HEK293 (cell line): ENCODE data around the gene GSTM4.
A peak's percentile ranks its signal among the peaks of the same experiment; 100 is the strongest.

Experiments
- BCL11A ChIP-seq: fragments of 450-650 bp; formaldehyde crosslinking; IDR thresholded peaks from 2 replicates; pipeline ENCODE4 v1.5.1; 2016; ENCODE audit warnings: low read depth, missing biosample characterization, missing genetic modification characterization
- GLIS1 ChIP-seq: fragments of 450-650 bp; formaldehyde crosslinking; IDR thresholded peaks from 2 replicates; pipeline ENCODE4 v1.5.1; 2016; ENCODE audit warnings: missing biosample characterization, missing genetic modification characterization
- SP7 ChIP-seq: fragments of 450-650 bp; formaldehyde crosslinking; IDR thresholded peaks from 2 replicates; pipeline ENCODE4 v1.5.1; 2016; ENCODE audit warnings: missing biosample characterization, missing genetic modification characterization
- WT1 ChIP-seq: fragments of 450-650 bp; formaldehyde crosslinking; IDR thresholded peaks from 2 replicates; pipeline ENCODE4 v1.5.1; 2016; ENCODE audit warnings: missing biosample characterization, missing genetic modification characterization
- YY1 ChIP-seq: fragments of 450-650 bp; formaldehyde crosslinking; IDR thresholded peaks from 2 replicates; pipeline ENCODE4 v1.5.1; 2018; ENCODE audit warnings: missing biosample characterization, missing genetic modification characterization
- ZNF184 ChIP-seq: fragments of 450-650 bp; IDR thresholded peaks from 2 replicates; pipeline ENCODE4 v1.5.1; 2018; ENCODE audit warnings: missing biosample characterization, mild to moderate bottlenecking, missing genetic modification characterization
- ZNF223 ChIP-seq: fragments of 450-650 bp; formaldehyde crosslinking; IDR thresholded peaks from 2 replicates; pipeline ENCODE4 v1.5.1; 2016; ENCODE audit warnings: missing biosample characterization, missing genetic modification characterization
- ZNF311 ChIP-seq: fragments of 450-650 bp; formaldehyde crosslinking; IDR thresholded peaks from 2 replicates; pipeline ENCODE4 v1.5.1; 2017; ENCODE audit warnings: missing biosample characterization, missing genetic modification characterization, borderline replicate concordance
- ZNF350 ChIP-seq: fragments of 450-650 bp; formaldehyde crosslinking; IDR thresholded peaks from 2 replicates; pipeline ENCODE4 v1.5.0; 2017; ENCODE audit warnings: missing biosample characterization, mild to moderate bottlenecking, missing genetic modification characterization
- ZNF366 ChIP-seq: fragments of 450-650 bp; formaldehyde crosslinking; conservative IDR thresholded peaks from 2 replicates; pipeline ENCODE4 v1.5.1; 2016; ENCODE audit warnings: missing biosample characterization, missing genetic modification characterization
- ZNF426 ChIP-seq: fragments of 450-650 bp; formaldehyde crosslinking; IDR thresholded peaks from 2 replicates; pipeline ENCODE4 v1.5.1; 2017; ENCODE audit warnings: missing biosample characterization, missing genetic modification characterization, mild to moderate bottlenecking, inconsistent platforms, moderate library complexity
- ZNF514 ChIP-seq: fragments of 450-650 bp; formaldehyde crosslinking; IDR thresholded peaks from 2 replicates; pipeline ENCODE4 v1.5.1; 2016; ENCODE audit warnings: missing biosample characterization, missing genetic modification characterization
- ZNF548 ChIP-seq: fragments of 450-650 bp; formaldehyde crosslinking; IDR thresholded peaks from 2 replicates; pipeline ENCODE4 v1.5.1; 2016; ENCODE audit warnings: missing biosample characterization, missing genetic modification characterization
- ZNF596 ChIP-seq: fragments of 450-650 bp; IDR thresholded peaks from 2 replicates; pipeline ENCODE4 v1.5.0; 2018; ENCODE audit warnings: missing biosample characterization, mild to moderate bottlenecking, missing genetic modification characterization, moderate library complexity
- ZNF629 ChIP-seq: fragments of 450-650 bp; formaldehyde crosslinking; IDR thresholded peaks from 2 replicates; pipeline ENCODE4 v1.5.1; 2017; ENCODE audit warnings: missing biosample characterization, missing genetic modification characterization
- ZNF777 ChIP-seq: fragments of 450-650 bp; formaldehyde crosslinking; IDR thresholded peaks from 2 replicates; pipeline ENCODE4 v1.5.1; 2017; ENCODE audit warnings: missing biosample characterization, missing genetic modification characterization, borderline replicate concordance
- ZNF837 ChIP-seq: fragments of 450-650 bp; formaldehyde crosslinking; IDR thresholded peaks from 2 replicates; pipeline ENCODE4 v1.5.1; 2016; ENCODE audit warnings: missing biosample characterization, missing genetic modification characterization
- ZSCAN23 ChIP-seq: fragments of 450-650 bp; formaldehyde crosslinking; IDR thresholded peaks from 2 replicates; pipeline ENCODE4 v1.5.1; 2016; ENCODE audit warnings: missing biosample characterization, missing genetic modification characterization
- TF ChIP-seq, protein P1 (sequence below): fragments of 450-650 bp; formaldehyde crosslinking; IDR thresholded peaks from 2 replicates; pipeline ENCODE4 v1.5.1; 2016; ENCODE audit warnings: missing biosample characterization, missing genetic modification characterization
- TF ChIP-seq, protein P2 (sequence below): fragments of 450-650 bp; formaldehyde crosslinking; IDR thresholded peaks from 2 replicates; pipeline ENCODE4 v1.5.1; 2017; ENCODE audit warnings: missing biosample characterization, missing genetic modification characterization
- TF ChIP-seq, protein P3 (sequence below): fragments of 450-650 bp; IDR thresholded peaks from 2 replicates; pipeline ENCODE4 v1.5.1; 2018; ENCODE audit warnings: missing biosample characterization, missing genetic modification characterization
- TF ChIP-seq, protein P4 (sequence below): fragments of 450-650 bp; formaldehyde crosslinking; IDR thresholded peaks from 2 replicates; pipeline ENCODE4 v1.5.1; 2016; ENCODE audit warnings: missing biosample characterization, missing genetic modification characterization
- TF ChIP-seq, protein P5 (sequence below): fragments of 450-650 bp; formaldehyde crosslinking; IDR thresholded peaks from 2 replicates; pipeline ENCODE4 v1.5.1; 2016; ENCODE audit warnings: missing biosample characterization, missing genetic modification characterization, low read depth
- TF ChIP-seq, protein P6 (sequence below): fragments of 450-650 bp; formaldehyde crosslinking; IDR thresholded peaks from 2 replicates; pipeline ENCODE4 v1.5.1; 2016; ENCODE audit warnings: missing biosample characterization, missing genetic modification characterization
- TF ChIP-seq, protein P7 (sequence below): fragments of 450-650 bp; formaldehyde crosslinking; IDR thresholded peaks from 2 replicates; pipeline ENCODE4 v1.5.1; 2016; ENCODE audit warnings: missing biosample characterization, missing genetic modification characterization

Gene GSTM4

DNA sequence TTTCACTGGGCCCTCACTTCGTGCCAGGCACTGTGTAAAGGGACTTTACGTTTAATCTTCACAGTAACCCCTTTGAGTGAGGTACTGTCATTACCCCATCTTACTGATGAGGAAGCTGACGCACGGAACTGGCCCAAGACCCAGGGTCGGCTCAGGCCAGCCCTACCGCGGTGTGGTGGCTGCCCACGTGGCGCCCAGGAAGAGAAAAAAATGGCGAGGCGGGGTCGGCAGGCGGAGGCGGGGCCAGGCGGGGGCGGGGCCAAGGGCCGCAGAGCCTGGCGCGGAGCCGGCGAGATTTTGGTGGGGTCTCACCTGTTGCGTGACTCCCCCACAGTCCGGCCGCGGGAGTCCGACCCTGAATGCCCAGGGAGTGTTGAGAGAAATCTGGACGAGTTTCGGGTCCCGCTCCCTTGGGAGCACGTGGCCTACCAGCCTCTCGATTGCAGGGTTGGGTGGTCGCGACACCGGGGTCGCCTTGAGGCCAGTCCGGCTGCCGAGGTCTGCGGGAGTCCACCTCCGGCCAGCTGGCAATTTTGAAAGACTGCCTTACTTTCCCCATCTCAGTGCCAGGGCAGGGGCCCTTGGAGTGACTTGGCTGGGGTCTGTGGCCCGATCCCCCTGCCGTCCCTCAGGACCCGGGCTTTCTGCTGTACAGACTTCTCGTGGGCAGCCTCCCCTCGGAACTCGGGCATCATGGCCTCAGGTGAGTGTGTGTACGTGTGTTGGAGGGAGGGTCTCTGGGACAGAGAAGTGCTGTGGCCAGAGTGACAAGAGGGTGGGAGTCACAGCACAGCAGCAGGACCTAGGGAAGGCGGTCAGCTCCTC is 36.1 kb upstream of the GSTM4 start, which contains the start of the genes AMPD2 and GNAT2 (continued):
- TF ChIP-seq, protein P1, sequence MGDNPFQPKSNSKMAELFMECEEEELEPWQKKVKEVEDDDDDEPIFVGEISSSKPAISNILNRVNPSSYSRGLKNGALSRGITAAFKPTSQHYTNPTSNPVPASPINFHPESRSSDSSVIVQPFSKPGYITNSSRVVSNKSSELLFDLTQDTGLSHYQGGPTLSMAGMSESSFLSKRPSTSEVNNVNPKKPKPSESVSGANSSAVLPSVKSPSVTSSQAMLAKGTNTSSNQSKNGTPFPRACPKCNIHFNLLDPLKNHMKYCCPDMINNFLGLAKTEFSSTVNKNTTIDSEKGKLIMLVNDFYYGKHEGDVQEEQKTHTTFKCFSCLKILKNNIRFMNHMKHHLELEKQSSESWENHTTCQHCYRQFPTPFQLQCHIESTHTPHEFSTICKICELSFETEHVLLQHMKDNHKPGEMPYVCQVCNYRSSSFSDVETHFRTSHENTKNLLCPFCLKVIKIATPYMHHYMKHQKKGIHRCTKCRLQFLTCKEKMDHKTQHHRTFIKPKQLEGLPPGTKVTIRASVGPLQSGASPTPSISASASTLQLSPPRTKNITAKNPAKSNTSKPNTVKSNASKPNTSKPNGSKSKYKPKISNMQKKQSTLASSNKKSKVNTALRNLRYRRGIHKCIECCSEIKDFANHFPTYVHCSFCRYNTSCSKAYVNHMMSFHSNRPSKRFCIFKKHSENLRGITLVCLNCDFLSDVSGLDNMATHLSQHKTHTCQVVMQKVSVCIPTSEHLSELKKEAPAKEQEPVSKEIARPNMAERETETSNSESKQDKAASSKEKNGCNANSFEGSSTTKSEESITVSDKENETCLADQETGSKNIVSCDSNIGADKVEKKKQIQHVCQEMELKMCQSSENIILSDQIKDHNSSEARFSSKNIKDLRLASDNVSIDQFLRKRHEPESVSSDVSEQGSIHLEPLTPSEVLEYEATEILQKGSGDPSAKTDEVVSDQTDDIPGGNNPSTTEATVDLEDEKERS = no peak
- TF ChIP-seq SP7 (tag by site-specific recombination) (peak; percentile 56; the same call in 1 of the 2 replicates), ZNF426 (tag by site-specific recombination) (no peak), WT1 (tag by site-specific recombination) (no peak), GLIS1 (tag by site-specific recombination) (peak; percentile 57; the same call in 1 of the 2 replicates), ZNF366 (no peak), YY1 (peak; percentile 50; the same call in 1 of the 2 replicates), ZNF548 (tag by site-specific recombination) (no peak), ZNF837 (tag by site-specific recombination) (no peak), ZNF184 (no peak), BCL11A (tag by site-specific recombination) (no peak), ZNF596 (tag by site-specific recombination) (no peak), ZSCAN23 (no peak), ZNF311 (no peak), ZNF514 (tag by site-specific recombination) (no peak), ZNF223 (tag by site-specific recombination) (no peak), ZNF629 (tag by site-specific recombination) (0 out of 2 replicates have a peak, but pooled peaks have one; percentile 20), ZNF350 (tag by site-specific recombination) (no peak), ZNF777 (peak; percentile 67; the same call in 1 of the 2 replicates)
- TF ChIP-seq, protein P2, sequence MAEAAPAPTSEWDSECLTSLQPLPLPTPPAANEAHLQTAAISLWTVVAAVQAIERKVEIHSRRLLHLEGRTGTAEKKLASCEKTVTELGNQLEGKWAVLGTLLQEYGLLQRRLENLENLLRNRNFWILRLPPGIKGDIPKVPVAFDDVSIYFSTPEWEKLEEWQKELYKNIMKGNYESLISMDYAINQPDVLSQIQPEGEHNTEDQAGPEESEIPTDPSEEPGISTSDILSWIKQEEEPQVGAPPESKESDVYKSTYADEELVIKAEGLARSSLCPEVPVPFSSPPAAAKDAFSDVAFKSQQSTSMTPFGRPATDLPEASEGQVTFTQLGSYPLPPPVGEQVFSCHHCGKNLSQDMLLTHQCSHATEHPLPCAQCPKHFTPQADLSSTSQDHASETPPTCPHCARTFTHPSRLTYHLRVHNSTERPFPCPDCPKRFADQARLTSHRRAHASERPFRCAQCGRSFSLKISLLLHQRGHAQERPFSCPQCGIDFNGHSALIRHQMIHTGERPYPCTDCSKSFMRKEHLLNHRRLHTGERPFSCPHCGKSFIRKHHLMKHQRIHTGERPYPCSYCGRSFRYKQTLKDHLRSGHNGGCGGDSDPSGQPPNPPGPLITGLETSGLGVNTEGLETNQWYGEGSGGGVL (tag by site-specific recombination) = no peak
- TF ChIP-seq, protein P3, sequence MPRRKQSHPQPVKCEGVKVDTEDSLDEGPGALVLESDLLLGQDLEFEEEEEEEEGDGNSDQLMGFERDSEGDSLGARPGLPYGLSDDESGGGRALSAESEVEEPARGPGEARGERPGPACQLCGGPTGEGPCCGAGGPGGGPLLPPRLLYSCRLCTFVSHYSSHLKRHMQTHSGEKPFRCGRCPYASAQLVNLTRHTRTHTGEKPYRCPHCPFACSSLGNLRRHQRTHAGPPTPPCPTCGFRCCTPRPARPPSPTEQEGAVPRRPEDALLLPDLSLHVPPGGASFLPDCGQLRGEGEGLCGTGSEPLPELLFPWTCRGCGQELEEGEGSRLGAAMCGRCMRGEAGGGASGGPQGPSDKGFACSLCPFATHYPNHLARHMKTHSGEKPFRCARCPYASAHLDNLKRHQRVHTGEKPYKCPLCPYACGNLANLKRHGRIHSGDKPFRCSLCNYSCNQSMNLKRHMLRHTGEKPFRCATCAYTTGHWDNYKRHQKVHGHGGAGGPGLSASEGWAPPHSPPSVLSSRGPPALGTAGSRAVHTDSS (tag by site-specific recombination) = no peak
- TF ChIP-seq, protein P4, sequence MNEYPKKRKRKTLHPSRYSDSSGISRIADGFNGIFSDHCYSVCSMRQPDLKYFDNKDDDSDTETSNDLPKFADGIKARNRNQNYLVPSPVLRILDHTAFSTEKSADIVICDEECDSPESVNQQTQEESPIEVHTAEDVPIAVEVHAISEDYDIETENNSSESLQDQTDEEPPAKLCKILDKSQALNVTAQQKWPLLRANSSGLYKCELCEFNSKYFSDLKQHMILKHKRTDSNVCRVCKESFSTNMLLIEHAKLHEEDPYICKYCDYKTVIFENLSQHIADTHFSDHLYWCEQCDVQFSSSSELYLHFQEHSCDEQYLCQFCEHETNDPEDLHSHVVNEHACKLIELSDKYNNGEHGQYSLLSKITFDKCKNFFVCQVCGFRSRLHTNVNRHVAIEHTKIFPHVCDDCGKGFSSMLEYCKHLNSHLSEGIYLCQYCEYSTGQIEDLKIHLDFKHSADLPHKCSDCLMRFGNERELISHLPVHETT (tag by site-specific recombination) = 0 out of 2 replicates have a peak, but pooled peaks have one; percentile 37
- TF ChIP-seq, protein P5, sequence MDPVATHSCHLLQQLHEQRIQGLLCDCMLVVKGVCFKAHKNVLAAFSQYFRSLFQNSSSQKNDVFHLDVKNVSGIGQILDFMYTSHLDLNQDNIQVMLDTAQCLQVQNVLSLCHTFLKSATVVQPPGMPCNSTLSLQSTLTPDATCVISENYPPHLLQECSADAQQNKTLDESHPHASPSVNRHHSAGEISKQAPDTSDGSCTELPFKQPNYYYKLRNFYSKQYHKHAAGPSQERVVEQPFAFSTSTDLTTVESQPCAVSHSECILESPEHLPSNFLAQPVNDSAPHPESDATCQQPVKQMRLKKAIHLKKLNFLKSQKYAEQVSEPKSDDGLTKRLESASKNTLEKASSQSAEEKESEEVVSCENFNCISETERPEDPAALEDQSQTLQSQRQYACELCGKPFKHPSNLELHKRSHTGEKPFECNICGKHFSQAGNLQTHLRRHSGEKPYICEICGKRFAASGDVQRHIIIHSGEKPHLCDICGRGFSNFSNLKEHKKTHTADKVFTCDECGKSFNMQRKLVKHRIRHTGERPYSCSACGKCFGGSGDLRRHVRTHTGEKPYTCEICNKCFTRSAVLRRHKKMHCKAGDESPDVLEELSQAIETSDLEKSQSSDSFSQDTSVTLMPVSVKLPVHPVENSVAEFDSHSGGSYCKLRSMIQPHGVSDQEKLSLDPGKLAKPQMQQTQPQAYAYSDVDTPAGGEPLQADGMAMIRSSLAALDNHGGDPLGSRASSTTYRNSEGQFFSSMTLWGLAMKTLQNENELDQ (tag by site-specific recombination) = no peak
- TF ChIP-seq, protein P6, sequence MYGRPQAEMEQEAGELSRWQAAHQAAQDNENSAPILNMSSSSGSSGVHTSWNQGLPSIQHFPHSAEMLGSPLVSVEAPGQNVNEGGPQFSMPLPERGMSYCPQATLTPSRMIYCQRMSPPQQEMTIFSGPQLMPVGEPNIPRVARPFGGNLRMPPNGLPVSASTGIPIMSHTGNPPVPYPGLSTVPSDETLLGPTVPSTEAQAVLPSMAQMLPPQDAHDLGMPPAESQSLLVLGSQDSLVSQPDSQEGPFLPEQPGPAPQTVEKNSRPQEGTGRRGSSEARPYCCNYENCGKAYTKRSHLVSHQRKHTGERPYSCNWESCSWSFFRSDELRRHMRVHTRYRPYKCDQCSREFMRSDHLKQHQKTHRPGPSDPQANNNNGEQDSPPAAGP = no peak
- TF ChIP-seq, protein P7, sequence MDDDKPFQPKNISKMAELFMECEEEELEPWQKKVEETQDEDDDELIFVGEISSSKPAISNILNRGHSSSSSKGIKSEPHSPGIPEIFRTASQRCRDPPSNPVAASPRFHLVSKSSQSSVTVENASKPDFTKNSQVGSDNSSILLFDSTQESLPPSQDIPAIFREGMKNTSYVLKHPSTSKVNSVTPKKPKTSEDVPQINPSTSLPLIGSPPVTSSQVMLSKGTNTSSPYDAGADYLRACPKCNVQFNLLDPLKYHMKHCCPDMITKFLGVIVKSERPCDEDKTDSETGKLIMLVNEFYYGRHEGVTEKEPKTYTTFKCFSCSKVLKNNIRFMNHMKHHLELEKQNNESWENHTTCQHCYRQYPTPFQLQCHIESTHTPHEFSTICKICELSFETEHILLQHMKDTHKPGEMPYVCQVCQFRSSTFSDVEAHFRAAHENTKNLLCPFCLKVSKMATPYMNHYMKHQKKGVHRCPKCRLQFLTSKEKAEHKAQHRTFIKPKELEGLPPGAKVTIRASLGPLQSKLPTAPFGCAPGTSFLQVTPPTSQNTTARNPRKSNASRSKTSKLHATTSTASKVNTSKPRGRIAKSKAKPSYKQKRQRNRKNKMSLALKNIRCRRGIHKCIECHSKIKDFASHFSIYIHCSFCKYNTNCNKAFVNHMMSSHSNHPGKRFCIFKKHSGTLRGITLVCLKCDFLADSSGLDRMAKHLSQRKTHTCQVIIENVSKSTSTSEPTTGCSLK (tag by site-specific recombination) = no peak
